Measurements from ENCODE around the gene SPDYA.

Gene SPDYA

GRCh38 chr2:28833740-28834470 lies 23.3 kb downstream of the SPDYA start:
- no peak for DNase-seq

- DNase-seq: no peak
Measured at GRCh38 chr2:28835781-28836180, 25.1 kb downstream of the SPDYA start.

DNA sequence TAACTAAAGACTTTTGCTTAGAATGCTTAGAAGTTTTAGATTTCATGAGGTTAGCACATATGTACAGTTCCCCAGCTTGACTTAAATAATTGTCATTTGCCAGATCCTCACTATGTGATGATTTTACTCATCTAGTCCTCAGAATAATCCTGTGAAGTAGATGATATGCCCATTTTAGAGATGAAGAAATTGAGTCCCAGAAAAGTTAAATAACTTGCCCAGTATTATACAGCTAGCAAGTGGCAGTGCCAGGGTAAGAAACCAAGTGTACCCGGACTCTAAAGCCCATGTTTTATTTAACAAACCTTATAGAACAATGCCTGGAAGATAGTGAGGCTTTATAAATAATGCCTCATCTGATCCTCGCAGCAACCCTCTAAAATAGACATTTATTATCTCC lies 28.3 kb downstream of the SPDYA start:
- DNase-seq: no peak

DNA sequence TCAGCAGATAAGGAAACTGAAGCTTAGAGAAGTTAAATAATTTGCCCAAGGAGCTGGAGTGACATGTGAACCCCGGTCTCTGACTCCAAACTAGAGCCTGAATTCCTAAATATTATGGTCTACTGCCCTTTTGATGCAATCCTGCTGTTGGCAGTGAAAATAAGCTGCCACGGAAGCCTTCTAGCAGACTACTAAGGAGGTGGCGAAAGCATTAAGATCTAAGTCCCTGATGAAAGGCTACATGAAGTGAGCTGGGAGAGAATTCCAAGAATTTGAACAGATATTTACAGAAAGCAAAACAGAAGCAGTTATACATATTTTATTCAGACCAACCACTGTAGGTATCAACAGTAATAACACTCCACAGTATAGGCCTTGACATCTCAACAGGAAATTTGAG lies 31.4 kb downstream of the SPDYA start:
- no peak for DNase-seq

GRCh38 chr2:28855193-28855592 lies 44.6 kb downstream of the SPDYA start:
- no peak for DNase-seq

- no peak for DNase-seq
Measured at GRCh38 chr2:28855977-28856376, 45.3 kb downstream of the SPDYA start.

DNA sequence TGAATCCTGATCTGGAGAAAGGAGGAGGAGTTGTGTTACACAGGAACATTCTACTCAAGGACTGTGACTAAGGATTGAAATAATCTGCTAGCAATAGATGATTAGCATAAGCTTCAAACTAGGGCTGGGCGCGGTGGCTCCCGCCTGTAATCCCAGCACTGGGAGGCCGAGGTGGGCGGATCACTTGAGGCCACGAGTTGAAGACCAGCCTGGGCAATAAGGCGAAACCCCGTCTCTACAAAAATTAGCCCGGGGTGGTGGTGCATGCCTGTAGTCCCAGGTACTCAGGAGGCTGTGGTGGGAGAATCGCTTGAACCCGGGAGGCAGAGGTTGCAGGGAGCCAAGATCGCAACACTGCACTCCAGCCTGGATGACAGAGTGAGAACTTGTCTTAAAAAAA lies 58.0 kb downstream of the SPDYA start:
- DNase-seq: no peak

- no peak for DNase-seq
Measured at GRCh38 chr2:28869494-28870145, 59.0 kb downstream of the SPDYA start.

DNA sequence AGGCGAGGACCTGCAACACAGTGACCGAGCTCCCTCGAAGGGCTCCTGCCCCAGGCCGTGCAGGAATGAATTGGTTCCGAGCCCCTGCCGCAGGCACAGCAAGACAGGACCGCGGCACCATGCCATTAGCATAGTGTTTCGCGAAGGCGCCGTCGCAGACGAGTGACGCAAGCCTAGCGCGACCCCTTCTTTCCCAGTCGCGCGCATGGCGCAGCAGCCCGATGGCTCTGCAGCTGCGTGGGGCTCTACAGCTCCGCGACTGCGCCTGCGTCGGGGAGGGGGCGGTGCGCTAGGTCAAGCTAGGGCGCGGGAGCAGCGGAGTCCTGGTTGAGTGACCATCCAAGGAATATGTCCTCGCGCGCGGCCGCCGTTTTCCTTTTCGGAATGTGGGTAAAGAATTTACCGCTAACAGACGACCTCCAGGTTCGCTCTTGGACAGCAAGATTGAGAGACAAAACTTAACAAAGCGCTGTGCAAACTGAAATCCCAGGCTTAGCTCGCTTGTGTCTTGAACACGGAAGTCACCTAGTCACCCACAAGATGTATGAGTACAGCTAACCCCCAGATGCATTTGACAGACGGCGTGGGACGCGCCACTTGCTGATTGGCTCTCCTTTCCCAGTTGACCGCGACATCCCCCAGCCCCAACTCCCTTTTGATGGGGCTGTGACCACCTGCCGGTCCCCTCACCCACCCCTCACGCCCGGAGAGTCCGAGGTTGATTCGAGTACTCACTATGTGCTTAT lies 59.7 kb downstream of the SPDYA start, which contains the start of gene TRMT61B:
Gene TRMT61B (minus strand): TSS at position 164 of the 746 bp plus-strand sequence. CDS start 32 bp downstream, at position 132.
- DNase-seq: peak; percentile 96

DNA sequence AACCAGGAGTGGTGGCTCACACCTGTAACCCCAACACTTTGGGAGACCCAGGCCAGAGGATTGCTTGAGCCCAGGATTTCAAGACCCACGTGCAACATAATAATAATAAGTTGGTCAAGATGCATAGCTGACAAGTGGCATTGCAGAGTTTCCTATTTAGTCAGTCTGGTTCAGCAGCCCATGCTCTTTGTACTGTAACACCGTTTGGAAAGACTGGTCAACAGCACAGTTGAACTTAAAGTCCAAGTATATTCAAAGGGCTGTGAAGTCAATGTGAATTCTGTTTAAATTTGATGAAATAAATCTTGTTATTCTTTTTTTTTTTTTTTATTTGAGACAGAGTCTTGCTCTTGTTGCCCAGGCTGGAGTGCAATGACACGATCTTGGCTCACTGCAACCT lies 61.0 kb downstream of the SPDYA start:
- DNase-seq: no peak

GRCh38 chr2:28880193-28880592 lies 69.6 kb downstream of the SPDYA start:
- no peak for DNase-seq

- no peak for DNase-seq
Measured at GRCh38 chr2:28893488-28893887, 82.9 kb downstream of the SPDYA start.

DNA sequence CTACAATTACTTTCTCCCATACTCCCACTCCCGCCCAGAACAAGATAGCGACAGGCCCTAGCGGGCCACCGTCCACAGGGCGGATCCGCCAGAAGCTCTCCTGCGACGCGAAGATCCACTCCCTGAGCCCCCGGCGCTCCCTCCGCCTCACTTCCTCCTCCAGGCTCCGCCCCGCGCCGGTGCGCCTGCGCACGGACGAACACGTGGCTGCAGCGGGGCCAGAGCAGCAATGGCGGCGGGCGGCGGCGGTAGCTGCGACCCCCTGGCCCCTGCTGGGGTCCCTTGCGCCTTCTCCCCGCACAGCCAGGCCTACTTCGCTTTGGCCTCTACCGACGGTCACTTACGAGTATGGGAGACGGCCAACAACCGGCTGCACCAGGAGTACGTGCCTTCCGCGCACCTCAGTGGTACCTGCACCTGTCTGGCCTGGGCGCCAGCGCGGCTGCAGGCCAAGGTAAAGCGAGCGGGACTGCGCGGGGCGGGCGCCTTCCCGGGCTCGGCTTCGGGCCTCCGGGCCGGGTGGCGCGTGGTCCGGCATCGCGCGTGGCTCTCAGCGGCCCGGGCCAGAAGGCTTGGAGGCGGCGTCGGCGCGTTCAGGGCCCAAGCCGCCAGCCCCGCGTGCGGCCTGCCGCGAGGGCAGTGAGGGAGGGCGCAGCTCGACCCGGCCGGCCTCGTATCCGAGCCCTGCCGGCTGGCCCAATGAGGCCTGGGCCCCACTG lies 84.0 kb downstream of the SPDYA start, which contains the start of gene WDR43:
Gene WDR43 (plus strand): TSS at position 198 of the 719 bp plus-strand sequence. CDS start 32 bp downstream, at position 230.
- peak; percentile 98 for DNase-seq

DNA sequence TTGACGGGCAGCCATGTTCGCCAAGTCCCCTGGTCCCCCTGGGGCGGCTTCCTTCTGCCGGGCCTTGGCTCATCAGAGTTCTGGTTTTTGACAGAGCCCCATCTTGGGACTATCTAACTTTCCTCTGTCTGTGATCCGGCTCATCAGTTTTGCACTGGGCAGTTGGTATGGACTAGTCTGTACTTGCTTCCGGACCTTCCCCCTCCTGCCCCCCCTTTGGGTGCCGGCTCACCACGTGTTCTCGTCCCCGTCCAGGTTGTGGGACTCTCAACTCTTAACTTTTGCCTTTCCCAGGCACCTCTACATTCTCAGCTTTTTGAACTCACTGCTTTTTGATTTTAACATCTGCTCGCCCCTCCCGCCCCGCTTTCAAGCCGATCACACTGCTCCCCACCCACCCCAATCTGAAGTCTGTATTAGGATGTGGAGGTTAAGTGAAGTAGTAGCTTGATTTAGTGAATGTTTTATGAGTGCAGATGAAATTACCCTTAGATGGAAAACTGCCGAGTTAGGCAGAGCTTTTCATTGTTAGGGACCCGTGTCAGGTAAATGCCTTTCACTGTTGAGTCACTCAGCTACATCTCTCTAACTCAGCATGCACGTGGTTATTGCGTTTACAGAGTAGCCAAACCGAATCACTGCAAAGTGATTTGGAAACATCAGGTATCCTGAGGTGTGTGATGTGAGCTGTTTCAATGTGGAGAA lies 84.7 kb downstream of the SPDYA start:
- peak; percentile 37 for DNase-seq

DNA sequence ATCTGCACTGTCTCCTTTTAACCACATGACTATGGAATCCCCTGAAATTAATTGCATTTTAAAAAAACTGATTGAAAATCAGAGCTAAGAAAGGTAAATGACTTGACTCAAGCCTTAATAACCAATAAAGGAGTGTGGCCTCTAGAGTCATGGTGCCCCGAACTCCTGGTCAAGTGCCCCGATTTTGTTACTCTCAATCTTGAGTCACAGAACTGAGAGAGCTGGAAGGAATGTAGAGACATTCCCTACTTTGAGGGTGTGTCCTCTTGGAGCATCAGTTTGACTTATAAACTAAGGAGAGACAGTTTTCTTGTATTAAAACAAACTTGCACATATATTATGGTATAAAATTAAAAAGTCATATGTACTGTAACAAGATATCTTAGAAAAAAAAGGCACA lies 86.3 kb downstream of the SPDYA start:
- no peak for DNase-seq

- no peak for DNase-seq
Measured at GRCh38 chr2:28898048-28898447, 87.4 kb downstream of the SPDYA start.

Data from CD4-positive, alpha-beta T cell treated with Interleukin-17A for 1 hour (primary cell).